Erythroblast (primary cell): Measurements from ENCODE around the gene IL22RA1.

Experiments
- DNase-seq, 2 experiments: peaks; one replicate each; lab custom pipeline; 2025; lab: John Stamatoyannopoulos, UW
- GATA1 ChIP-seq: IDR thresholded peaks from 2 replicates; pipeline ENCODE4 v1.6.1; 2011; ENCODE audit warnings: low read depth, mild to moderate bottlenecking, control low read depth, low read length, moderate library complexity
- POLR2A ChIP-seq: IDR thresholded peaks from 2 replicates; pipeline ENCODE4 v1.6.1; 2011; ENCODE audit warnings: mild to moderate bottlenecking, low read length

The IL22RA1 gene

DNA sequence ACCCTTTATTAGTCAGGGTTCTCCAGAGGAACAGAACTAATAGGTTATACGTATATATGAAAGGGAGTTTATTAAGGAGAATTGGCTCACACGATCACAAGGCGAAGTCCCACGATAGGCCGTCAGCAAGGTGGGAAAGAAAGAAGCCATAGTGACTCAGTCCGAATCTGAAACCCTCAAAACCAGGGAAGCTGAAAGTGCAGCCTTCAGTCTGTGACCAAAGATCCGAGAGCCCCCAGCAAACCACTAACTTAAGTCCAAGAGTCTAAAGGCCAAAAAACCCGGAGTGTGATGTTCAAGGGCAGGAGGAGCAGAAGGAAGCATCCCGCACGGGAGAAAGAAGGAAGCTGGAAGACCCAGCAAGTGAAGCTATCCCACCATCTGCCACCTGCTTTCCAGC, 34.2 kb upstream of the IL22RA1 start:
- DNase-seq: no peak
- no peak for TF ChIP-seq POLR2A
- no peak for TF ChIP-seq GATA1

GRCh38 chr1:24175033-24175755, 32.3 kb upstream of the IL22RA1 start:
- no peak for TF ChIP-seq POLR2A
- TF ChIP-seq GATA1: no peak
- no peak for DNase-seq

- DNase-seq: no peak
- TF ChIP-seq POLR2A (no peak), GATA1 (no peak)
These were observed 31.0 kb upstream of the IL22RA1 start for GRCh38 chr1:24173638-24174575.

- no peak for TF ChIP-seq GATA1
- TF ChIP-seq POLR2A: no peak
- DNase-seq: no peak
These were observed 29.7 kb upstream of the IL22RA1 start for GRCh38 chr1:24172598-24172997.

DNA sequence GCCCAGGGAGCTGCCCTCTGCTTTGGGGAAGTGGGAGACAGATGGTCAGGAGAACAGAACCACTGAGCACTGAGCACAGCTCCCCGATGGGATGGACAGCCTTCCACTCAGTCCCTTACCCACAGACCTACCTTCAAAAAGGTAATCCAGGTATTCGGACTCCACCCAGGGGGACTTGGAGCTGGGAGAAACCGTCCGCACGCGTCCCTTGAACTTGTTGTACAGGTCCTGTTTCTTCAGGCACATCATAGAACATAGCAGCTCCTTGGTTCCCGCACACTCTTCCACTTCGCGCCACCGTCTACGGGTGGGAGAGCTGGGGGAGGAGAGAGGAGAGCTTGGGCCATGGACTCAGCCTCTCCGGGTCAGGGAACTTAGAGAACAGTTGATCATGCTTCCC, 26.3 kb upstream of the IL22RA1 start:
- TF ChIP-seq POLR2A (no peak), GATA1 (no peak)

DNA sequence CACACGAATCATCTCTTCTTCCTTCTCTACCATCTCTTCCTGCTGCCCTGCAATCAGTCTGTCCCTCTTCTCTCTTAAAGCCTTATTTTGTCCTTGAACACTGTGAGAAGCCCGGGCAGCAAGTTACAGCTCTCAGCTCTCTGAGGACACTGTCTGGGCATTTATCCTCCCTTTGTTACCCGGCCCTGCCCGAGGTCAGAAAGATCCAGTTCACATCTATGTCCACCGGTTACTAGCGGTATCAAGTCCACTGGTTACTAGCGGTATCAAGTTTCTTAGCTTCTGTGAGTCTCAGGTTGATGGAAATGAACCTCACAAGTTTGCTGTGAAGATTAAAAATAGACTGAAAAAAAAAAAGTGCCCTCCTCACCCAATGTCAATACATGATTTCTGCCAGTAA, 25.3 kb upstream of the IL22RA1 start:
- DNase-seq: no peak
- TF ChIP-seq GATA1: no peak
- TF ChIP-seq POLR2A: no peak

More for the DNA sequence above, 26.3 kb upstream of the IL22RA1 start:
- no peak for DNase-seq

DNA sequence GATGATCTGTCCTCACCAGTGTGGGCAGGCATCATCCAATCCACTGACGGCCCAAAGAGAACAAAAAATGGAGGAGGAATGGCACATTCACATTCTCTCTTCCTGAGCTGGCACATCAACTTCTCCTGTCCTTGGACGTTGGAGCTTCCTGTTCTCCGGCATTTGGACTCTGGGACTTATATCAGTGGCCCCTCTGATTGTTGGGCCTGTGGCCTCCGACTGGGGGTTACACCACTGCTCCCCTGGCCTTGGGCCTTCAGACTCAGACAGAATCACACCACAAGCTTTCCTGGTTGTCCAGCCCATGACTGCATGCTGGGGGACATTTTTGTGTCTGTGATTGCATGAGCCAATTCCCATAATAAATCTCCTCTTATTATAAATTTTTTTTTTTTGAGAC, 24.1 kb upstream of the IL22RA1 start:
- no peak for DNase-seq
- no peak for TF ChIP-seq GATA1
- no peak for TF ChIP-seq POLR2A

DNA sequence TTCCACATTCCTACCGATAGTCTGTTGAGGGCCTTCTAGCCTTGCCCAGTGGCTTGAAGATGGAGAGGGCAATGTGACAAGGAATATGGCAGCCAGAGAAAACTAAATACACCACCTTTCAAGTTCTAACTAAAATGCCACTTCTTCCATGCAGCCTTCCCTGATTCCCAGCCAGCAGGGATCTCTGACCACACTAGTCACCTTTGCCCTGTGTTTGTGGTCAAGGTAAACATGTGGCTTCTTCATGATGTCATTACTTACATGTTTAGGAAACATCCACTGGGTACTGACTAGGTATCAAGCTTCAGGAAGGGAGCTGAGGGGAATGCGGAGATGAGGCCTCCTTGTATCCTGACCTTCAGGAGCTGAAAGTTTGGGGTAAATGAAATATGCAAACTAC, 22.6 kb upstream of the IL22RA1 start:
- no peak for DNase-seq
- TF ChIP-seq POLR2A (no peak), GATA1 (no peak)

DNA sequence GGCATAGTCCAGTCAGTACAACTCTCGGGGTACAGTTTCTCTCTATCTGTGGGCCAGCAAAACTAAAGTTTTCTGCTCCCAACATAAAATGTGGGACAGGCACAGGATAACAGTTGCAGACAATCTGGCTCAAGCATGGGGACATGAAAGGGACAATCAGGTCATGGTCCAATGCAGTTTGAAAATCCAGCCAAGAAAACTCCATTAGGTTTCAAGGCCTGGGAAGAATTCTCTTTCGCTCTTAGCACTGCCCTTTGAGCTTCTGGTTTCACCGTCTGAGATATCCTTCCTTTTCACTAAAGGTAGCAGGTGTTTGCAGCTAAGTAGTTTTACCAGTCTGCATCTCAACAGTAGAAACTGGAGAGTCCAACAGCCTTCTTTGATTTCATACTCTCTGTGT, 21.1 kb upstream of the IL22RA1 start:
- TF ChIP-seq POLR2A (no peak), GATA1 (no peak)

GRCh38 chr1:24162201-24162600, 19.3 kb upstream of the IL22RA1 start:
- TF ChIP-seq GATA1 (no peak), POLR2A (no peak)

More for the DNA sequence above, 21.1 kb upstream of the IL22RA1 start:
- no peak for DNase-seq

DNA sequence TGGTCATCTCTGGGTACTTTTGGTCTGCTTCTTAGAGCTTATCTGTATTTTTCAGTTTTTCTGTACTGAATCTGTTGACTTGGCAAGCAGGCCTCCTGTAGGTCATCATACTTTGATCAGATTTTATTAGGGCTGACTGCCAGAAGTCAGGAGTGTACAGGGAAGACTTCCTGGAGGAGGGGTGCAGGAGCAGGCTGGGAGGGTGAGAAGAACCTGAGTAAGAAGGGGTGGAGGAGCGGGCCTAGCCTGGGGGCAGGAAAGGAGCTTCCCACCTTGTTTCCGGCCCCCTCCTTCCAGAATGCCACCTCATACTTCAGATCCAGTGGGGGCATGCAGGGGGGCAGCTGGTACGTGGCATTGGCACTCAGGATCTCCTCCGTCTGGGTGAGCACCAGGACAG, 18.3 kb upstream of the IL22RA1 start:
- TF ChIP-seq GATA1 (no peak), POLR2A (no peak)
- no peak for DNase-seq

More at GRCh38 chr1:24162201-24162600, 19.3 kb upstream of the IL22RA1 start:
- no peak for DNase-seq

- DNase-seq: no peak
- TF ChIP-seq GATA1 (no peak), POLR2A (no peak)
These were observed 16.4 kb upstream of the IL22RA1 start for GRCh38 chr1:24159366-24159765.

- no peak for TF ChIP-seq GATA1
- TF ChIP-seq POLR2A: no peak
- DNase-seq: no peak
These were observed 15.1 kb upstream of the IL22RA1 start for GRCh38 chr1:24157918-24158481.

DNA sequence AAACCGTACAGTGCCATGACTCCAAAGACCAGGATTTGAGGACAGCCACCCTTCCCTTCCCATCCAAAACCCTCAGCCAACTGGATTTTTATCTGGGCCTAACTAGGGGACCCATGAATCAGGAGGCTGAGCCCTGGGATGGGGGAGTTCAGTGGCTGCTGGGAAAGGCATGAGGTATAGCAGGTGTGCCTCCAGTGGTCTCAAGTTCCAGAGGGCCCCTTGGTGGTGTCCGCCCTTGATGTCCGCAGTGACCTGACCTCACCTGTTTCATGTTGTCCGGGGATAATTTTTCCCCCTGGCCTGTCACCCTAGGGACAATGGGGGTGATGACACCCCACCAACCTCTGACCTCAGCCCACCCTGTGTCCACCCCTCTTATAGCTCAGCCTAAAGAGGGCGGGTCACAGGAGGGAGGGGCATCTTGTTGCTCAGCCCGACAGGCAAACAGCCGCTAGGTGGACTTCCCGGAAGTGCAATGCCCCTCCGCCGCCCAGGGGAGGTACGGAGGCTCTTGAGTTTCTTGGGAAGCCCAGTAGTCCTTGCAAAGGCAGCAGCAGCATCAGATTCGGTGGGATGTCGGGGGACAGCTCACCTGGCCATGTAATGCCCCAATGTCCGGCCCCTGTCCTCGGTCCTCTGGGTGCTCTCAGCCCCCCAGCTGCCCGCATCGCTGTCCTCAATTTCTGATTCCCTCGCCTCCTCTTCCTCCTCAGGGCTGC, 13.8 kb upstream of the IL22RA1 start:
- TF ChIP-seq GATA1 (no peak), POLR2A (no peak)
- DNase-seq: no peak
